Karpas-422 (cell line): Measurements from ENCODE around the gene WIPF3. TPM values are rescaled to one million over a fixed set of nuclear protein-coding genes. Genes with fewer than 3 reads are reported as not detected.

ENCODE experiments used
- DNase-seq: peaks from one replicate; pipeline ENCODE4 v3.0.0-alpha.2; 2015
- H2AFZ ChIP-seq: fragments of 200-600 bp; sonication (generic); 2 replicates; pipeline ENCODE4 v1.6.1; 2014; ENCODE audit warnings: antibody characterized with exemption, low read length, mixed read lengths
- H3K27ac ChIP-seq: fragments of 200-600 bp; sonication (generic); 2 replicates; pipeline ENCODE4 v1.5.1; 2014; ENCODE audit warnings: mild to moderate bottlenecking, low read length, moderate library complexity
- H3K27me3 ChIP-seq: fragments of 200-600 bp; sonication (generic); 2 replicates; pipeline ENCODE4 v1.6.1; 2014; ENCODE audit warnings: low read length, mixed read lengths
- H3K36me3 ChIP-seq: fragments of 200-600 bp; sonication (generic); 2 replicates; pipeline ENCODE4 v1.6.1; 2014; ENCODE audit warnings: low read length, mixed read lengths; ENCODE audit not compliant: insufficient read depth
- H3K4me1 ChIP-seq: fragments of 200-600 bp; sonication (generic); 2 replicates; pipeline ENCODE4 v1.6.1; 2014; ENCODE audit warnings: mild to moderate bottlenecking, low read length, mixed read lengths
- H3K4me2 ChIP-seq: fragments of 200-600 bp; sonication (generic); 2 replicates; pipeline ENCODE4 v1.6.1; 2014; ENCODE audit warnings: low read length, low read depth, mild to moderate bottlenecking; ENCODE audit not compliant: poor library complexity, severe bottlenecking
- H3K4me3 ChIP-seq: fragments of 200-600 bp; sonication (generic); 2 replicates; pipeline ENCODE4 v1.5.1; 2014; ENCODE audit warnings: mild to moderate bottlenecking, antibody characterized with exemption, low read length, mixed read lengths
- H3K79me2 ChIP-seq: fragments of 200-600 bp; sonication (generic); 2 replicates; pipeline ENCODE4 v1.6.1; 2014; ENCODE audit warnings: mild to moderate bottlenecking, low read length, mixed read lengths
- H3K9ac ChIP-seq: fragments of 200-600 bp; sonication (generic); 2 replicates; pipeline ENCODE4 v1.6.0; 2014; ENCODE audit warnings: low read length
- H3K9me2 ChIP-seq: fragments of 200-600 bp; sonication (generic), shearing (Covaris generic); replicated peaks from 2 replicates; pipeline ENCODE4 v1.6.0; 2014; ENCODE audit warnings: mild to moderate bottlenecking, low read length, moderate library complexity; ENCODE audit not compliant: insufficient read depth
- H3K9me3 ChIP-seq: fragments of 300-700, 200-600 bp; sonication (generic); 2 replicates; pipeline ENCODE4 v1.6.1; 2014; ENCODE audit warnings: low read length, mixed read lengths
- H4K20me1 ChIP-seq: fragments of 200-600 bp; sonication (generic); 2 replicates; pipeline ENCODE4 v1.6.1; 2014; ENCODE audit warnings: mild to moderate bottlenecking, antibody characterized with exemption, low read length, low read depth; ENCODE audit not compliant: insufficient read depth
- total RNA-seq: library from RNA; depleted of rRNA; stranded (reverse); fragments of >200 nt; shearing (Covaris generic); gene quantifications from 2 replicates; pipeline ENCODE4 v1.2.3, GENCODE V29; 2014; ENCODE audit warnings: low replicate concordance

WIPF3 gene
- total RNA-seq, 1 experiment from 2014 or later, result not detected

GRCh38 chr7:29805886-29806207, 461 bp upstream of the WIPF3 start:
- Histone ChIP-seq H3K79me2 (no peaks in the 10 kb centered on the region), H3K27ac (no peak overlapping the region), H3K4me1 (no peaks in the 10 kb centered on the region), H3K27me3 (no peaks in the 10 kb centered on the region), H3K9ac (no peak overlapping the region), H3K9me3 (no peaks in the 10 kb centered on the region), H2AFZ (no peak overlapping the region), H3K4me3 (no peak overlapping the region), H3K4me2 (no peak overlapping the region), H4K20me1 (no peaks in the 10 kb centered on the region), H3K9me2 (no peaks in the 10 kb centered on the region), H3K36me3 (no peaks in the 10 kb centered on the region)
- no peak for DNase-seq

- Histone ChIP-seq H3K27me3 (no peaks in the 10 kb centered on the region), H3K4me2 (no peak overlapping the region), H3K9me3 (no peaks in the 10 kb centered on the region)
These were observed 910 bp downstream of the WIPF3 start for GRCh38 chr7:29806995-29807841.

GRCh38 chr7:29808075-29808801, 1.9 kb downstream of the WIPF3 start:
- no peaks in the 10 kb centered on the region for H3K79me2 ChIP-seq
- DNase-seq, result no peak
- H3K4me1 ChIP-seq, result no peaks in the 10 kb centered on the region
- H2AFZ ChIP-seq, result no peak overlapping the region
- no peak overlapping the region for H3K4me3 ChIP-seq
- no peaks in the 10 kb centered on the region for H3K9me3 ChIP-seq
- no peaks in the 10 kb centered on the region for H3K9me2 ChIP-seq
- no peak overlapping the region for H3K9ac ChIP-seq
- no peaks in the 10 kb centered on the region for H4K20me1 ChIP-seq
- H3K27ac ChIP-seq, result no peak overlapping the region
- H3K27me3 ChIP-seq, result no peaks in the 10 kb centered on the region
- no peak overlapping the region for H3K4me2 ChIP-seq
- no peaks in the 10 kb centered on the region for H3K36me3 ChIP-seq

More at GRCh38 chr7:29806995-29807841, 910 bp downstream of the WIPF3 start:
- no peak overlapping the region for H3K27ac ChIP-seq
- no peak overlapping the region for H3K9ac ChIP-seq
- H3K79me2 ChIP-seq, result no peaks in the 10 kb centered on the region
- H3K4me1 ChIP-seq, result no peaks in the 10 kb centered on the region
- H3K4me3 ChIP-seq, result no peak overlapping the region
- no peak for DNase-seq
- no peaks in the 10 kb centered on the region for H3K36me3 ChIP-seq
- no peaks in the 10 kb centered on the region for H4K20me1 ChIP-seq
- H2AFZ ChIP-seq, result no peak overlapping the region
- H3K9me2 ChIP-seq, result no peaks in the 10 kb centered on the region

- Histone ChIP-seq H3K36me3 (no peaks in the 10 kb centered on the region), H3K9ac (no peak overlapping the region), H3K27ac (no peak overlapping the region), H3K4me3 (no peak overlapping the region), H2AFZ (no peak overlapping the region; the same call in 1 of the 2 replicates), H3K9me3 (no peaks in the 10 kb centered on the region), H3K9me2 (no peaks in the 10 kb centered on the region), H3K4me2 (no peak overlapping the region), H3K27me3 (no peaks in the 10 kb centered on the region), H4K20me1 (no peaks in the 10 kb centered on the region), H3K4me1 (no peaks in the 10 kb centered on the region), H3K79me2 (no peaks in the 10 kb centered on the region)
- no peak for DNase-seq
These were observed 3.3 kb downstream of the WIPF3 start for GRCh38 chr7:29809533-29810155.

- Histone ChIP-seq H2AFZ (no peak overlapping the region), H3K9ac (no peak overlapping the region), H3K4me2 (no peak overlapping the region), H3K79me2 (no peaks in the 10 kb centered on the region), H3K27me3 (no peaks in the 10 kb centered on the region), H3K27ac (no peak overlapping the region), H4K20me1 (no peaks in the 10 kb centered on the region), H3K4me3 (no peak overlapping the region), H3K9me2 (no peaks in the 10 kb centered on the region), H3K4me1 (no peaks in the 10 kb centered on the region), H3K9me3 (no peaks in the 10 kb centered on the region), H3K36me3 (no peaks in the 10 kb centered on the region)
- DNase-seq, result no peak
These were observed 4.0 kb downstream of the WIPF3 start for GRCh38 chr7:29810297-29810696.

GRCh38 chr7:29810813-29811482, 4.6 kb downstream of the WIPF3 start:
- Histone ChIP-seq H3K9me2 (no peaks in the 10 kb centered on the region), H3K27me3 (no peaks in the 10 kb centered on the region), H3K27ac (no peak overlapping the region), H3K9me3 (no peaks in the 10 kb centered on the region), H3K9ac (no peak overlapping the region), H3K4me3 (no peak overlapping the region), H3K79me2 (no peaks in the 10 kb centered on the region), H3K4me1 (no peaks in the 10 kb centered on the region), H2AFZ (no peak overlapping the region), H3K4me2 (no peak overlapping the region), H3K36me3 (no peaks in the 10 kb centered on the region), H4K20me1 (no peaks in the 10 kb centered on the region)
- no peak for DNase-seq

GRCh38 chr7:29811586-29811985, 5.3 kb downstream of the WIPF3 start:
- Histone ChIP-seq H3K27me3 (no peaks in the 10 kb centered on the region), H3K9ac (no peak overlapping the region), H3K4me2 (no peak overlapping the region), H3K9me3 (no peaks in the 10 kb centered on the region), H3K36me3 (no peaks in the 10 kb centered on the region), H3K79me2 (no peaks in the 10 kb centered on the region), H3K4me1 (no peaks in the 10 kb centered on the region), H2AFZ (no peak overlapping the region), H4K20me1 (no peaks in the 10 kb centered on the region), H3K9me2 (no peaks in the 10 kb centered on the region), H3K4me3 (no peak overlapping the region), H3K27ac (no peak overlapping the region)
- no peak for DNase-seq
